Measurements from ENCODE around the gene CYTH2.

Gene CYTH2

DNA sequence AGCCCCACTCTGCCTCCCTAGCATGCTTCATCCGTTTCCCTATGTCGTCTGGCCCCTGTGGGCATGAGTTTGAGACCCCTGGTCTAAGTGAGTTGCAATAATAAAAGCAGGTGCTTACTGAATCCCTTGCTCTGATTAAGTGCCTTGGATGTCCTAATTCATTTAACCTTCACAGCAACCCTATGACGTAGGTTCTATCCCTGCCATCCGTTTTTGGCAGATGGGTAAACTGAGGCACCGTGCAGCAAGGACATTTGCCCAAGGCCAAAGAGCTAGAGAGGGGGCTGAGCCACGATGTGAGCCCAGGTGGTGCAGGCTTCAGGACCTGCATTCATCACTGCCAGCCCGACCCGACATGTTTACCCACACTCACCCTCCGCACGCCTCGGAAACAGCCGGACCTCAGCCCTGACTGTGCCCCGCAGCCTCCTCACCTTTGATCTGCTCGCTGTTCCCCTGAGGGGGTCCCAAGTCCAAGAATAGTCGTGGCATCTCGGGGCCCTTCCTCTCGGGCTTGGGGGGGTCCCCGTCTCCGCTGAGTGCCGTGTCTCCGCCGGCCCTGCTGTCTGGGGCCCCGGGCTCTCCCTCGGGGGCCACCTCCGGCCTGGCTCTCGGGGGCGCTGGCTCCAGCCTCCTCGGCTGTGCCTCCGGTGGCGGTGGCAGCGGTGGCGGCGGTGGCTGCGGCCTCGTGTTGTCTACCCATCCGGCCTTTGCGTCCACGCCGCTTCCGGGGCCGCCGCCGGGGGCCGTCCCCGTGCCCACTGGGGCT, 28.0 kb downstream of the CYTH2 start:
- Histone ChIP-seq H3K9me3 (ENCODE audit: insufficient read depth, low read length) (no peaks in the 10 kb centered on the region), H3K4me3 (ENCODE audit: low read length) (peak overlapping the region; percentile 81), H3K27me3 (ENCODE audit: low read depth, low read length) (peaks cover 4% of the 10 kb centered on the region; the same call in 1 of the 2 replicates), H3K4me1 (ENCODE audit: low read length) (peaks cover 29% of the 10 kb centered on the region), H3K79me2 (ENCODE audit: low read length) (no peaks in the 10 kb centered on the region), H4K20me1 (ENCODE audit: insufficient read depth, low read length) (no peaks in the 10 kb centered on the region), H2AFZ (ENCODE audit: low read depth, low read length) (peak overlapping the region; percentile 37), H3K9ac (ENCODE audit: low read length) (peak overlapping the region; percentile 80), H3K27ac (ENCODE audit: low read length) (peak overlapping the region; percentile 16; the same call in 1 of the 2 replicates), H3K36me3 (replicated peaks; ENCODE audit: low read depth, low read length) (no peaks in the 10 kb centered on the region), H3K4me2 (ENCODE audit: low read length) (peak overlapping the region; percentile 86)
- no peak for TF ChIP-seq EZH2phosphoT487 (IDR thresholded peaks at IDR 0.05; ENCODE audit: low read depth)
- TF ChIP-seq, protein P1, sequence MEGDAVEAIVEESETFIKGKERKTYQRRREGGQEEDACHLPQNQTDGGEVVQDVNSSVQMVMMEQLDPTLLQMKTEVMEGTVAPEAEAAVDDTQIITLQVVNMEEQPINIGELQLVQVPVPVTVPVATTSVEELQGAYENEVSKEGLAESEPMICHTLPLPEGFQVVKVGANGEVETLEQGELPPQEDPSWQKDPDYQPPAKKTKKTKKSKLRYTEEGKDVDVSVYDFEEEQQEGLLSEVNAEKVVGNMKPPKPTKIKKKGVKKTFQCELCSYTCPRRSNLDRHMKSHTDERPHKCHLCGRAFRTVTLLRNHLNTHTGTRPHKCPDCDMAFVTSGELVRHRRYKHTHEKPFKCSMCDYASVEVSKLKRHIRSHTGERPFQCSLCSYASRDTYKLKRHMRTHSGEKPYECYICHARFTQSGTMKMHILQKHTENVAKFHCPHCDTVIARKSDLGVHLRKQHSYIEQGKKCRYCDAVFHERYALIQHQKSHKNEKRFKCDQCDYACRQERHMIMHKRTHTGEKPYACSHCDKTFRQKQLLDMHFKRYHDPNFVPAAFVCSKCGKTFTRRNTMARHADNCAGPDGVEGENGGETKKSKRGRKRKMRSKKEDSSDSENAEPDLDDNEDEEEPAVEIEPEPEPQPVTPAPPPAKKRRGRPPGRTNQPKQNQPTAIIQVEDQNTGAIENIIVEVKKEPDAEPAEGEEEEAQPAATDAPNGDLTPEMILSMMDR (IDR thresholded peaks at IDR 0.05; ENCODE audit: low read depth, low read length) = no peak

DNA sequence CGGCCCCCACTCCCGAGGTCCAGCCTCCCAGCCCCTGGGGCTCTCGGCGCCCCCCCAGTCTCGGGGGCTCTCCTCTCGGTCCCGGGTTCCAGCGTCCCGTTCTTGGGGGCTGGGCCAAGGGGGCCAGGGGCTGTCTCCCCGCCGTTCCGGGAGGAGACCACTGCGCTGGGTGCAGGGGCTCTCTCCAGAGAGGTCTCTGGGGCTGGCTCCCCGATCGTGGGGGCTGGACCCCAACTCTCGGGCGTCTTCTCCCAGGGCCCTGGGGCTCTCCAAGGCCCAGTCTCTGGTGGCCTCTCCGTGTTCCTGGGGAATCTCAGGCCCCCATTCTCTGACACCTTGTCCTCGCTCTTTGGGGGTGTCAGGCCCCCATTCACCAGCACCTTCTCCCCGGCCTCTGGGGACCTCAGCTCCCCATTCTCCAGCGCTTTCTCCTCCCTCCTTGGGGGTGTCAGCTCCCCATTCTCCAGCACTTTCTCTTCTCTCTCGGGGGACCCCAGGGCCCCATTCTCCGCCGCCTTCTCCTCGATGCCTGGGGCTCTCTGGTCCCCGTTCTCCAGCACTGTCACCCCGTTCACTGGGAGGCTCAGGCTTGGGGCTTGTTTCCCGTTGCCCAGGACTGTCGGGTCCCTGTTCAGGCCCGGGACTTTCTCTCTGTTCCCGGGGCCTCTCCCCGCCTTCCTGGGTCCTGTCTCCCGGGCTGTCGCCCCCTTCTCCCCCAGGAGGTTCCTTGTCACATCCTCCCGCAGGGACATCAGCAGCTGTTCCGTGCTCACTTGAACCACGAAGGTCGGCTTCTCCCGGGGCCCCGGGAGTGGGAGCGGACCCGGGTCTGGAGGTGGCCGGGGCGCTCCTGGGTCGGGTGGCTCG, 28.8 kb downstream of the CYTH2 start:
- Histone ChIP-seq H3K27ac (ENCODE audit: low read length) (peak overlapping the region; percentile 16; the same call in 1 of the 2 replicates), H3K4me1 (ENCODE audit: low read length) (peaks cover 30% of the 10 kb centered on the region), H3K9me3 (ENCODE audit: insufficient read depth, low read length) (no peaks in the 10 kb centered on the region), H3K27me3 (ENCODE audit: low read depth, low read length) (peaks cover 4% of the 10 kb centered on the region; the same call in 1 of the 2 replicates), H2AFZ (ENCODE audit: low read depth, low read length) (peak overlapping the region; percentile 37; the same call in 1 of the 2 replicates), H3K36me3 (replicated peaks; ENCODE audit: low read depth, low read length) (no peaks in the 10 kb centered on the region), H3K79me2 (ENCODE audit: low read length) (no peaks in the 10 kb centered on the region), H3K4me2 (ENCODE audit: low read length) (peak overlapping the region; percentile 86), H3K4me3 (ENCODE audit: low read length) (peak overlapping the region; percentile 81), H3K9ac (ENCODE audit: low read length) (peak overlapping the region; percentile 80), H4K20me1 (ENCODE audit: insufficient read depth, low read length) (no peaks in the 10 kb centered on the region)
- TF ChIP-seq, protein P1 (IDR thresholded peaks at IDR 0.05; ENCODE audit: low read depth, low read length) = no peak
- TF ChIP-seq EZH2phosphoT487 (IDR thresholded peaks at IDR 0.05; ENCODE audit: low read depth) = no peak

DNA sequence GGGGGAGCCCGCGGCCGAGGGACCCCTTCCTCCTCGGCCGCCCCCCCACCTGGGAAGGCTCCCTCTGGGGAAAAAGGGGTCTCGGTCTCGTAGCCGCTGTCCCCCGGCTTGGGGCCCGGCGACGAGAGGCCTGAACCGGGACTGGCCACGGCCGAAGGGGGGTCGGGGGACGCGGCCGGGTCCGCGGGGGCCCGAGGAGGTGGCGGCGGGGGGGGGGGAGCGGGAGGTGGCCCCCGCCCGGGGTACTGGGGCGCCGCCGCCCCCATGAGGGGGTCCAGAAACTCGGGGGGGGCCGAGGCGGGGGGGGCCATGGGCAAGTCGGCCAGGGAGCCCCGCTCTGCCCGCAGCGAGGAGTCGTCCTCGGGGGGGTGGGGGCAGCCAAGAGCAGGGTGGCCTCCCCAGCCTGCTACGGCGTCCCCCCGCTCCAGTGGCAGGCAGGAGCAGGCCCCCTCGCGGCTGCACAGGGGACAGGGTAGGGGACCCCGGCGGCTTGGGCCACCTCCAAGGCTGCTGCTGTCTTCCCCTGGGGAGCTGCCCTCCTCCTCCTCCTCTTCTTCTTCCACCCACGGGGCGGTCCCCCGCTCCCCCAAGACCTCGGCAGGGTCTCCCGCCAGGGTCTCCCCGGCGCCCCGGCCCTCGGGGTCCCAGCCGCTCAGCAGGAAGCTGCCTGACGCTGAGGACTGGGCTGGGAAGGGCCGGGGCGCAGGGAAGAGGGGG, 29.6 kb downstream of the CYTH2 start:
- no peak overlapping the region for H3K9ac ChIP-seq (ENCODE audit: low read length)
- H2AFZ ChIP-seq (ENCODE audit: low read depth, low read length) = no peak overlapping the region
- peak overlapping the region; percentile 86; the same call in 1 of the 2 replicates for H3K4me2 ChIP-seq (ENCODE audit: low read length)
- H3K4me1 ChIP-seq (ENCODE audit: low read length) = peaks cover 30% of the 10 kb centered on the region
- TF ChIP-seq, protein P1 (IDR thresholded peaks at IDR 0.05; ENCODE audit: low read depth, low read length) = no peak
- no peaks in the 10 kb centered on the region for H4K20me1 ChIP-seq (ENCODE audit: insufficient read depth, low read length)
- H3K9me3 ChIP-seq (ENCODE audit: insufficient read depth, low read length) = no peaks in the 10 kb centered on the region
- H3K36me3 ChIP-seq (replicated peaks; ENCODE audit: low read depth, low read length) = no peaks in the 10 kb centered on the region
- H3K27me3 ChIP-seq (ENCODE audit: low read depth, low read length) = peaks cover 4% of the 10 kb centered on the region; the same call in 1 of the 2 replicates
- H3K4me3 ChIP-seq (ENCODE audit: low read length) = no peak overlapping the region
- H3K79me2 ChIP-seq (ENCODE audit: low read length) = no peaks in the 10 kb centered on the region
- H3K27ac ChIP-seq (ENCODE audit: low read length) = no peak overlapping the region
